HEK293T (cell line): Measurements from ENCODE around the gene TOB2.

Source experiments
- ARNT ChIP-seq: fragments of 450-650 bp; IDR thresholded peaks from 2 replicates; pipeline ENCODE4 v1.6.1; 2017; ENCODE audit warnings: mild to moderate bottlenecking
- BHLHE40 ChIP-seq: fragments of 450-650 bp; IDR thresholded peaks from 2 replicates; pipeline ENCODE4 v1.6.1; 2016; ENCODE audit warnings: mild to moderate bottlenecking, moderate library complexity, borderline replicate concordance
- CTBP1 ChIP-seq: fragments of 450-650 bp; IDR thresholded peaks from 2 replicates; pipeline ENCODE4 v1.6.1; 2016; ENCODE audit warnings: borderline replicate concordance
- ELF4 ChIP-seq: fragments of 450-650 bp; IDR thresholded peaks from 2 replicates; pipeline ENCODE4 v1.6.1; 2017; ENCODE audit warnings: antibody characterized with exemption
- FOXA1 ChIP-seq: fragments of 450-650 bp; IDR thresholded peaks from 2 replicates; pipeline ENCODE4 v1.6.1; 2016; ENCODE audit warnings: mild to moderate bottlenecking
- FOXK2 ChIP-seq: fragments of 450-650 bp; IDR thresholded peaks from 2 replicates; pipeline ENCODE4 v1.6.1; 2016; ENCODE audit warnings: mild to moderate bottlenecking
- FOXM1 ChIP-seq: fragments of 450-650 bp; IDR thresholded peaks from 2 replicates; pipeline ENCODE4 v1.6.1; 2017; ENCODE audit warnings: mild to moderate bottlenecking, borderline replicate concordance
- HDGF ChIP-seq: fragments of 450-650 bp; IDR thresholded peaks from 2 replicates; pipeline ENCODE4 v1.6.1; 2017; ENCODE audit warnings: antibody characterized with exemption, borderline replicate concordance
- L3MBTL2 ChIP-seq: fragments of 450-650 bp; conservative IDR thresholded peaks from 2 replicates; pipeline ENCODE4 v1.6.1; 2016; ENCODE audit warnings: mild to moderate bottlenecking
- SP1 ChIP-seq: fragments of 450-650 bp; IDR thresholded peaks from 2 replicates; pipeline ENCODE4 v1.6.1; 2017
- SUZ12 ChIP-seq: fragments of 450-650 bp; IDR thresholded peaks from 2 replicates; pipeline ENCODE4 v1.6.1; 2016; ENCODE audit warnings: mild to moderate bottlenecking
- TARDBP ChIP-seq: fragments of 450-650 bp; IDR thresholded peaks from 2 replicates; pipeline ENCODE4 v1.6.1; 2016

DNA sequence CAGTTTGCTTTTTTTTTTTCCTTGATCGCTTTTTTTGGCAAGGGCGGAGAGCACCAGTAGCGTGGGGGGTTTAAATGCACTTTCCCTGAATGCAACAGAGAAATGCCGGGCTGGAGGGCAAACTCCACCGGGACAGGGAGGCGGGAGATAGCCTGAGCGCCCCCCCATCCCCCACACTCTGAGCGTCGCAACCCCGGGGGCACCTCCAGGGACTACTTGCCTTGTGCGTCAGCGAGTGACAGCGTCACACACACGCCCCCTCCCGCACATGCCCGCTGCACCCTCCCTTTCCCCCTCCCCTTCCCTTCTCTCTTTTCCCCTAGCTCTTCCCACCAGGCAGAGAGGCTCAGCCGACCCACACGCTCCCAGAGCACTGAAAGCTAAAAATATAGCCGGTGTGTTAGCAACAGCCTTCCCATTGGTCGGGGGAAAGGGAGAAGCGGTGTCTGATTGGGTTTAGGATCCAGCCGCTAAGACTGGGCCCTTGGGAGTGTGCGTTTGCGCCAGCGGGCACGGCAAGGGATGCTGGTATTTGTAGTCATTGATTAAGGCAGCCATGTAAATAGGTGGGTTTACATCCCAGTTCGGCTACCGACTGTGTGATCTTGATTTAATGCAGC, 1.7 kb upstream of the TOB2 start:
- TF ChIP-seq FOXM1 (peak; percentile 29; the same call in 1 of the 2 replicates), SP1 (no peak), BHLHE40 (no peak), ARNT (no peak), CTBP1 (no peak; the same call in 1 of the 2 replicates), FOXA1 (no peak), SUZ12 (no peak), TARDBP (no peak), ELF4 (no peak), FOXK2 (no peak), L3MBTL2 (no peak), HDGF (no peak)
